HG03571 (cell line): ENCODE data around the gene ERAP2.
"Not testable (repeated sequence)": the region's sequence is repeated elsewhere in the genome, so short reads cannot be mapped to it uniquely, and the experiment has no call there.

Source experiments
- ATAC-seq: cut with Tn5 transposase; IDR thresholded peaks from one replicate; pipeline ENCODE4 v1.9.1; 2021; ENCODE audit not compliant: unreplicated experiment

The ERAP2 gene, protein sequence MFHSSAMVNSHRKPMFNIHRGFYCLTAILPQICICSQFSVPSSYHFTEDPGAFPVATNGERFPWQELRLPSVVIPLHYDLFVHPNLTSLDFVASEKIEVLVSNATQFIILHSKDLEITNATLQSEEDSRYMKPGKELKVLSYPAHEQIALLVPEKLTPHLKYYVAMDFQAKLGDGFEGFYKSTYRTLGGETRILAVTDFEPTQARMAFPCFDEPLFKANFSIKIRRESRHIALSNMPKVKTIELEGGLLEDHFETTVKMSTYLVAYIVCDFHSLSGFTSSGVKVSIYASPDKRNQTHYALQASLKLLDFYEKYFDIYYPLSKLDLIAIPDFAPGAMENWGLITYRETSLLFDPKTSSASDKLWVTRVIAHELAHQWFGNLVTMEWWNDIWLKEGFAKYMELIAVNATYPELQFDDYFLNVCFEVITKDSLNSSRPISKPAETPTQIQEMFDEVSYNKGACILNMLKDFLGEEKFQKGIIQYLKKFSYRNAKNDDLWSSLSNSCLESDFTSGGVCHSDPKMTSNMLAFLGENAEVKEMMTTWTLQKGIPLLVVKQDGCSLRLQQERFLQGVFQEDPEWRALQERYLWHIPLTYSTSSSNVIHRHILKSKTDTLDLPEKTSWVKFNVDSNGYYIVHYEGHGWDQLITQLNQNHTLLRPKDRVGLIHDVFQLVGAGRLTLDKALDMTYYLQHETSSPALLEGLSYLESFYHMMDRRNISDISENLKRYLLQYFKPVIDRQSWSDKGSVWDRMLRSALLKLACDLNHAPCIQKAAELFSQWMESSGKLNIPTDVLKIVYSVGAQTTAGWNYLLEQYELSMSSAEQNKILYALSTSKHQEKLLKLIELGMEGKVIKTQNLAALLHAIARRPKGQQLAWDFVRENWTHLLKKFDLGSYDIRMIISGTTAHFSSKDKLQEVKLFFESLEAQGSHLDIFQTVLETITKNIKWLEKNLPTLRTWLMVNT

DNA sequence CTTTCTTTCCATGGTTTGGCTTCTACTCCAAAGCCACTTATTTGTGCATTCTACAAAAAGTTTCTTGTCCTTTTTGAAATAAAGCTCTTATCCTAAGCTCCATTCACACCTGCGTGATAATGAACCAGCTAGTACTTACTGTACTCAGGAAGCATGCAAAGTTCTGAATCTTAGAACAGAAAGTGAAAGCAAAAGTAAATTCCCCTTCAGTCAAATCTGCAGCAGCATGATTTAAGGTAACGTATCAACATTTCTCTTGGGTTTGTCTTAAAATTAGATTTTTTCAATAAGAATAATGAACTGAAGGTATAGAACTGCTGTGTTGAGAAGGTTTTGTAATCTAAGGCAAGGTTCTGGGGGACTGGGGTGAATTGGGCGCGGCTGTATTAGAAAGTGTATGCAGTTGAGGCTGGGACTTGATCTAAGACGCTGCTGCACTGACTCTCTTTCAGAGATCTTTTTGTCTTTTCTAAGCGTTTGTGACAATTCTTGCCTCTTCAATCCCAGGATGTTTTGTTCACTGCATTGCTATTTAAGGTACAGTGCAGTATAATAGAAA is at the start of gene ERAP2:
Gene ERAP2 (plus strand): TSS at position 209 of the 559 bp plus-strand sequence. CDS start 3,186 bp downstream, outside the sequence.
- peak; percentile 39 for ATAC-seq

DNA sequence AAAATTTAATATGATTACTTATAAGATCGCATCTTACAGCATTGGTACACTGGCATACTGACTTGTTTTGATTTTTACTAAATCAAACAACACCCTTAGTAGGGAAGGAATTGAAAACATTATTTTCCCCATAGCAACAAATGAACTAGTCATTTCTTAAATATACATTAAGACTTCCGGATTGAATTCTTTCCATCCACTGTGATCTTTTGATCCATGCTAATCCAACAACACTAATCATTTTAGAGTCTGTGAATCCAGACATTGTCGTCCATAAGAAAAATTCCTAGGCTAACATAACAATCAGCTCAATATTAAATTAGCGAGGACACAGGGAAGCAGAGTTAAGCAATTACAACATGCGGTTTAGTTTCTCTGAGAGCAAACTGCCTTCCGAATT is 47.0 kb upstream of the ERAP2 start:
- ATAC-seq: no peak

DNA sequence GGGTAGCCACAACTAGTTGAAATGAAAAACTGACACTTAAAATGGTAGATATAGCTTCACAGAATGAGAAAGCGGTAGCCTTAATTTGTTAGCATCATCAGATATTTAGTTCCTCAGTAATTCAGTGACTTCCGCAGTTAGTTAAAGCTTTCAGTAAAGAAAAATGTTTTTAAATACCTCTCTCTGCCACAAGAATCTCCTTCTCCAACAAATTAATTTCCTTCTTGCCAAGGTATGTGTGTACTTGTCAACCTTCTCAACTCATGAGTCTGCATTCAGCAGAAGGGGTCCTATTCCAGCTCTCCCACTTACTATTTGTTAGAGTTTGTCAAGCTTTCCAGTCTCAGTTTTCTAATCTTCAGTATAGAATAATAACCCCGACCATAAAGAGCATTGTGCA is 42.3 kb upstream of the ERAP2 start:
- no peak for ATAC-seq

DNA sequence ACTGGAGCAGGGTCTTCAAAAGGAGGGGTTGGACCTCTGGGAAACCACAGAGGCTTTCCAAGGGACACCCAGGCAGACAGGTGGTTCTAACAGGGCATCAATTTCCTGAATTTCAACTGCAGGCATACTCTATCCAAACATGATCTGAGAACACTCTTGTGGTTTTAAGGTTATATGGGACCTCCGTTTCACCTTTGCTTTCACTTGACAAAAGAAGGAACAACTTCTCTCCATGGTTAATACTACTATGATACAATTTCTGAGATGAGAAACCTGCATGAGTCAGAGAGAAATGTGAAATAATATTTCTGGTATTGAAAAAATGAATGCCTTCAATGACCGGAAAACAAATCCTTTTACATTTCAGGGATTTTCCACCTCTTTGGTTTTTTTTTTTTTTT is 40.5 kb upstream of the ERAP2 start:
- ATAC-seq: no peak

DNA sequence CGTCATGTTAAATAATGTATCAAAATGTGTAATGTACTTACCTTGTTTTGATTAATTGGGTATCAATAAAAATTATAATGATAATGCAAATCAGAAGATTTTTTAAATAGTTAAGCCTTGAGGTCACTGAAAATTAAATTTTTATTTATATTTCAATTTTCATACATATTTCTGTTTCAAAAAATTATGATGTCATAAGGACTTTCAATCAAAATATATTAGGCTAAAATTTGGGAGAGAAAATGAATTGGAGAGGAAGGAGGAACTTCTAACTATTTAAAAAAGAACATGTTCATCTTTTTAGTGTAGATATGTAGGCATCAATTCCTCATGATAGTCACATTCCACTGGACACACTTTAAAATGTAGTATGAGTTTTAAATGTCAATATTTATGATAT is 39.5 kb upstream of the ERAP2 start:
- no peak for ATAC-seq

DNA sequence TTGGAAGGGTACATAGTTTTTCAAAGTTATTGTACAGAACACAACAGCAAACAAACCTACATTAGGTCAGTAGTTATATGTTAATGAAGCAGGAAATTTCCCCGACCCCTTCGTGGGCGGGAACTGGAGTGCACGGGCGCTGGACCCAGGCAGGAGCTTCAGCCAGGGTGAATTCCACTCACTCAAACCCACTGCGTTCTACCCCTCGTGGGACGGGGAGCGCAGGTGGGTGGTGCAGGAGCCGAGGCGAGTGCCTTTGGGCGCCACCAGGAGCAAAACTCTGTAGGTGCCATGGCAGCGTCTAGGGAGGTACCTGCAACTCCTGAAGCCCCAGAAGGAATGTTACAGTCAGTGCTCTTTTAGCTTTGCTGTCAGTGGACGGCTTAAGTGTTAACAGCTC is 39.0 kb upstream of the ERAP2 start:
- ATAC-seq: no peak

DNA sequence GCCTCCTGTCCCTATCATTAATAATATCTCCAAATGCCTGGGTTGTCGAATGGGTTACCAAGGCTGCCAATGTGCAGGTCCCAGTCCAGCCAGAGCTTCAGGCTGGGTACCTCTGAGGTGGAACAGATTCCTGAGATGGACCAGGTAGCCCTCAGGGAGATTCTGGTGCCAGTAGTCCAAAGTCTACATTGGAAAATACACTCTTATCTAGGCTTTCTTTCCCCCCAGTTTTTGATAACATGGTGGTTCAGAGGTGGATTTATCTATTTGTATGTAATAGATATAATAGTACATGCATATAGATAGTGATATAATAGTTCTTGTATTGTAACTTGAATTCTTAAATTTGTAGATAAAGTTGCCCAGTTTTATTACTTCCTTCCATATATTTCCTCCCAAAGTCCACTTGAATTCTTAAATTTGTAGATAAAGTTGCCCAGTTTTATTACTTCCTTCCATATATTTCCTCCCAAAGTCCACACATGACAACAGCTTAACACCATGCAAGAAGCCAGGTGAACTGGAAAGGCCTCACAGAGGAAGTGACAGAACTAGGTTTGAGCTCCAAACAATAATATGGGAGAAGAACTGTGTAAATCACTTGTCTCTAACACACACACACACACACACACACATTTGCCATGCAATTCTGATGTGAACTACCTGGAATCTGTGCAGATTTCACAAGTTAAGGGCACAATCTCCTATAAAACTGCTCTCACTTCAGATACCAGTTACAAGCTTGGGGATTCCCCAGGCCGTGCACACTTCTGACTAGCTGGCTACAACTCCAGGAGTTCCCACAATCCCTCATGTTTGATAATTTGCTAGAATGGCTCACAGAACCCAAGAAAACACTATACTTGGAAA is 37.9 kb upstream of the ERAP2 start:
- no peak for ATAC-seq

DNA sequence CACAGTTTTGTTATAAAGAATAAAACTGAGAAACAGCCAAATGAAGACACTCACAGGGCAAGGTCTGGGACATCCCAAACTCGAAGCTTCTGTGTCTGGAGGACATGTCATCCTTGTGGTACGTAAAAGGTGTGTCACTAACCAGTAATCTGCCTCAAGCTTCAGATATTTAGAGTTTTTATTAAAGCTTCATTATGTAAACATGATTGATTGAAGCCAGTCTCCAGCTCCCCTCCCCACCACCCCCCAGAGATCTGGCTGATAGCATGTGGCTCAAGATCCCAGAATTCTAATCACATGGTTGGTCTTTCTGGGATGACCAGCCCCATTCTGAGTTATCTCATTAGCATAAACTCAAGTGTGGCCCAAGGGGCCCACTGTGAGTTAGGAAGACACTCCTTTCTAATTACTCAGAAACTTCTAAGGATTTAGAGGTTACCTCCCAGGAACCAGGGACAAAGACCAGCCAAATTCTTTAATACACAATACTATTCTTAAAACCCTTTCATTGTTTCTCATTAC is 37.2 kb upstream of the ERAP2 start:
- ATAC-seq: no peak

DNA sequence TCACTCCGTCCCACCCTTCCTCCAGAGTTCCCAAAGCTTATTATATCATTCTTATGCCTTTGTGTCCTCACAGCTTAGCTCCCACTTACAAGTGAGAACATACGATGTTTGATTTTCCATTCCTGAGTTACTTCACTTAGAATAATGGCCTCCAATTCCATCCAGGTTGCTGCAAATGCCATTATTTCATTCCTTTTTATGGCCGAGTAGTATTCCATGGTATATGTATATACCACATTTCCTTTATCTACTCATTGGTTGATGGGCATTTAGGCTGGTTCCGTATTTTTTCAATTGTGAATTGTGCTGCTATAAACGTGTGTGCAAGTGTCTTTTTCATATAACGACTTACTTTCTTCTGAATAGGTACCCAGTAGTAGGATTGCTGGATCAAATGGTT is 34.4 kb upstream of the ERAP2 start:
- not testable (repeated sequence) for ATAC-seq

DNA sequence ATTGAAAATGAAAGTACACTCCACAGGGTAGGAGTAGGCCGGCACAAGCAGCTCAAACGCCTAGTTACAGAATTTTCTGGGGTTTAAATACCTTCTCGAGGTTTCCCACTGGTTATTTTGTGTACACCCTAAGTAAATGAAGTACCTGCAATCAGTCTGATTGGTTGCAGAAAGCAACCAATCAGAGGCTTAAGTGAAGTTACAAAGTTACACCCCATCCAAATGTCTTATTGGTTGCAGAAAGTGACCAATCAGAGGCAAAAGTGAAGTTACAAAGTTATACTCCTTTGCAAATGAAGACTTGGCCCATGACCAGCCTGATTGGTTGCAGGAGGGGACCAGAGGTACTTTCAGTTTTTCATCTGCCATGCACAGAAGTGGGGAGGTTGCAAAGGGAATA is 33.2 kb upstream of the ERAP2 start:
- ATAC-seq: no peak

DNA sequence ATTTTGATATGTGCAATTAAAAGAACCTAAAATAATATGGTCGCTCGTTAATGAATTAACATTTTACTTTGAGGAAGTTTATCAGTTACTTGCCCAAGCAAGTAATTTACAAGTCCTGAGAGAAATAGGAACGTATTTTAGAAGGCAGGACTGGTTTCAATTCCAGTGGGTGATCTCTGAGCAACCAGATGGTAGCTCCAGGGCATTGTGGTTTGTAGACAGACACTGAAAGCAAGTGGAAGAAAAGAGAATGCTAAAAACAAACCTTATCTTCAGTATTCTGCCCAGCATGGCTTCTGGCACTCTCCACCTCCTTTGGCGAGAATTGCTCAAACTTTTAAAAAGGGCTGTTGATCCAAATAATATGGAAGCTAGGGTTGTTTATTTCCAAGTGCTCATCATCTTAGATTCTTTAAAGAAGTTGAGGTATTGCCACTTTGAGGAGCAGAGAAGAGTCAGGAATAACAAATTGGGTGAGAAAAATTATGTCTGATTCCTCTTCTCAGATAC is 31.8 kb upstream of the ERAP2 start:
- ATAC-seq: no peak

DNA sequence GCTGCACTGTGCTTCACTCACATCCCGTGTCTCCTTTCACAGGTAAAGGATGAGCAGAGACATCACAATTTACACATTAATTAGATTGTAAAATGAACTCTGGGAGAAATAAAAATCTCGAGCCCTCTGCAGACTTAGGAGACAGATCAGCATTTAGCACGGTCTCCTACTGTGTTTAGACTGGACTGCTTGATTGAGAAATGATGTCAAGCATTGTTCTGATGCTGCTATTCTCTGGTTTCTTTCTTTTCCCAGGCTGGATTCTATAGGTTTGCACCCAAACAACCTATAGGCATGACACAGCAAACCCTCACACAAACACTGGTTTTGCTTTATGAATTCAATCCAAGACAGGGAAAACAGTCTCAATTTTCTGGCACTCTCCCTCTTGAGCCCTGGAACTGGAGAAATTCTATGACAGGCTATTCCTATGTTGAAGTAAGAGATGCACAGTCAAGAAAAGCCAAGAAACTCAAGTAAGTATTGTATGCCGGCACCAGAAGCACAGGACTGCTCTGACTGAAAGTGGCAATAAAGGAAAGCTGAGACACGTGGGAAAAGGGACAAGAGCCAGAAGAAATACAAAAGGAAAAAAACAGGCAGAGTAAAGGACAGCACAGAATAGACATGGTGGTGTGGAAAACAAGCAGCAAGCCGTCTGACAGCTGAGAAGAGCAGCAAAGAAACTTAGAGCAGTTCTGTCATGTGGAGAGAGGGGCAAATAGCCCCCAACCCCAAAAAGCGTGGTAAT is 24.8 kb upstream of the ERAP2 start:
- no peak for ATAC-seq

DNA sequence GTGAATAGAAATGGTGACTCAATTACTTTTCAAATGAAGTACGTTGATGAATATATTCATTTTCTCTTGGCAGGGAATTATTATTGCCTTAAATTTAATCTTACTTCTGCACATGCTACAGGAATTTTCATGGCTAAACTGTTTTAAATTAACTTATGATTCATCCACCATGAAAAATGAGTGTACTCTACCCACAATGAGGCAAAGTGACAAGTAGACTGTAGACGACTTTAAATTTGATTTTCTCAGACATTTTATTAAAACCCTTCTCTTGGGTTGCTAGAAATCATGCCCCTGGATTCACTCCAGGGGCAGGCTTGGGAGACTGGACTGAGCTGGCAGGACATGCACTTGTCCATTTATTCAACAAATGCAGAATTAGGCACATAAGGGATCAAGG is 23.5 kb upstream of the ERAP2 start:
- ATAC-seq: no peak

DNA sequence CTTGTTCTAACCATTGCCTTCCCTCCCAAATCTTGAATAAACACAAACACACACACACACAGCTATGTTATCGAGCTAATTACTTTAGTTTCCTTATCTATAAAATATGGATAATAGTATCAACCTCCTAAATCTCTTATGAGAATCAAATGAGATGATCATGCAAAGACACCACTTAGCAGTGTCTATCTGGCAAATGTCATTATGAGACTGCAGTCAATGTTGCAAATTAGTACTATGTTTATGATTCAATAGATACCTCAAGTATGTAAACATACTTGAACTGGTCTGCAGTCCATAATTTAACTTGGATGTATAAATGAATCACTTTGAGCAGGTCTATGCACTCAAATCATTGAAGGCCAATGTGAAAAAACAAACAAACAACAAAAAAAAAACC is 22.2 kb upstream of the ERAP2 start:
- ATAC-seq: no peak

DNA sequence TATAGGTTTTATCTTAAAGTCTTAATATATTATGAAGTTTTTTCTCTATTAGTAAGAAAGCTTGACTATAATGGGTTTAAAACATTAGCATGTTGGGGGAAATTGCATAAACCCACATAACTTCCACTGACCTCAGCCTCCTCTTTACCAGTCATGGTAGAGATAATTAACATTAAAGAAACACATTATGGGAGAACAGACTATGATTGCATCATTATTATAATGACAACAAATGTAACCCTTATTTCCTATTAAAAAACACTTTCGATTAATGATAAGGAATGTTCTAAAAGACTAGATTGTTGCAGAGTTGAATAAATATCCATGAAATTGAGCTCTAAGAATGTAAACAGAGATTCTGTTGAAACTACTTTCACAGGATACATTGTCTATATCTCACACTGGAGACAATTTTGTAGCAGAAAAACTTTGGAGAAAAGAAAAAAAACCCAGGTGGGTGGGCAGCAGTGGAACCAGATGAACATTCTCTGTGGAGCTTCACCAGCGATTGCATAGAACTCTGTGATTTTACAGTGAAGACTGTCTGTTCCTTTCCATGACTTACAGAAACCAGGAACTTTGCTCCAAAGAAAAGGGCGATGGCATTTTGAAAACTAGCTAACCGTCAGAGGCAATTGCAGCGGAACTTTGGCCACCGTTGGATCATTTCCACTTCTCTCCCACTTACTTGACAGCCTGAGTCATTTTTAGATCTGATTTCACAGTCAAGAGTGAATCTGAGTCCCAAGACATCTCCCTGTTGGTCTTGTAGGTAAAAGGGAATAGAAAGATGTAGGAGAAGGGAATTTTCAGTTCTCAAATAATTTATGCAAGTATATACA is 21.0 kb upstream of the ERAP2 start:
- ATAC-seq: no peak

DNA sequence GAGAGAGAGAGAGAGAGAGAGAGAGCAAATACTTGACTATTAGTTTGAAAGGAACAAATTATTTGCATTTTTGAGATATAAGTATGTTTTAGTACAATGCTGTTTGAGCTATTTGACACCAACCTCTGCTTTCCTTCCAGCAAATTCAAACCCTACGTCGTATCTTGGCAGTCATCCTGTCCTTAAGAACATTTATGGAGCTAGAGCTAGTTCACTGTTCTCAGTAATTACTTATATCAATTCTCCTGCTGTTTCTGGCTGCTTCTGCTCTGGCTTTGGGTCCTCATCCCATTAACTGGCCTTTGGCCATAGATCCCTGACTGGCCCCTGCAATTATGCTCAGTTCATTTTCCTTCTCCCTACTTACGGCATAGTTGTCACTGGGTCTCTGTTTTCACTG is 19.9 kb upstream of the ERAP2 start:
- ATAC-seq: no peak

DNA sequence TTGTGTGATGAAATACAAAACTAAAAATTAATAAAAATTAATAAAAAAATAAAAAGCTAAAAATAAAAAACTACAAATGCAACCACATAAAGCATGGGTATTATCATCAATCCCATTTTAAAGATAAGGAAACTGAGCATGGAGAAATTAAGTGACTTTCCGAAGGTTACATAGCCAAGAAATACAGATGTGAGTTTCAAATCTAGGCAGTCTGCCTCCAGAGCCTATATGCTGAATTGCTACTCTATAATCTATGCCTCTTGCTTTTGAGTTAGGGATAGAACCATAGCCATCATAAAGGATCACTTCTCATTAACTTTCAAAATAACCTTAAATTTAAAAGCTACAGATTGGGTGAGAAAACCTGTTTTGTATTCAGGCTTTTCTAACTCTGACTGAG is 18.8 kb upstream of the ERAP2 start:
- ATAC-seq: no peak

DNA sequence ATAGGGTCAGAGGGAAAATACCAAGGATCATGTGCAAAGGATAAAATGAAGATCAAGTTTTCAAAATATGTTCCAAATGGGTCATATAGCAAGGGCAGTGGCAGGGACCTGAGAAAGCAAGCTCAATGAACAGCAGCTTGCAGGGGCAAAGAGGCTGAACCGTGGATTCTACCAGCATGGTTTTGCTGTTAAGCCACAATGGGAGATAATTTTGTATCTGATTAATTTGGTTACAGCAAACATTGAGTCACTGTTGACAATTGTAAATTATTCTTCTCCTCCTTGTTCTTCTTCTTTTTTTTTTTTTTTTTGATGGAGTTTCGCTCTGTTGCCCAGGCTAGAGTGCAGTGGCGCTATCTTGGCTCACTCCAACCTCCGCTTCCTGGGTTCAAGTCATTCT is 18.4 kb upstream of the ERAP2 start:
- ATAC-seq: no peak

DNA sequence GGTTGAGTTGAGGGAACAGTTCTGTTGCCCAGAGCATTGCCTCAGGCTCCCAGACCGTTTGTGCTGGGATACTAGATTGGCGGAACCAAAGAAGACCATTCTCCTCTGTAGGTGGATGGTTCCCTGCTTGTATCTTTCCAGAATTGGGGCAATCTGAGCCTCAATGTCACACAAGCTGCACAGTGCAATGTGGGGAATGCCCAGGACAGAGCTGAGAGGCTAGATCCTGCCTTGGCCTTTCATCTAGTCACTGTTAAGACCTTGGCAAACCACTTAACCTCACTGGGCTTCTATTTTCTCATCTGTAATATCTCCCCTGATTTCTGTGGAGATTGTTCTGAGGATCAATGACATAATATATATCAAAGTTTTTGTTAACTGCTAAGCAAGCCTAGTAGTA is 16.9 kb upstream of the ERAP2 start:
- no peak for ATAC-seq
